HG03354 (cell line): Measurements from ENCODE around the gene LSS.

ENCODE experiments used
- ATAC-seq: cut with Tn5 transposase; IDR thresholded peaks from one replicate; pipeline ENCODE4 v1.9.1; 2021; ENCODE audit warnings: mild to moderate bottlenecking; ENCODE audit not compliant: unreplicated experiment, poor library complexity, severe bottlenecking

LSS gene

DNA sequence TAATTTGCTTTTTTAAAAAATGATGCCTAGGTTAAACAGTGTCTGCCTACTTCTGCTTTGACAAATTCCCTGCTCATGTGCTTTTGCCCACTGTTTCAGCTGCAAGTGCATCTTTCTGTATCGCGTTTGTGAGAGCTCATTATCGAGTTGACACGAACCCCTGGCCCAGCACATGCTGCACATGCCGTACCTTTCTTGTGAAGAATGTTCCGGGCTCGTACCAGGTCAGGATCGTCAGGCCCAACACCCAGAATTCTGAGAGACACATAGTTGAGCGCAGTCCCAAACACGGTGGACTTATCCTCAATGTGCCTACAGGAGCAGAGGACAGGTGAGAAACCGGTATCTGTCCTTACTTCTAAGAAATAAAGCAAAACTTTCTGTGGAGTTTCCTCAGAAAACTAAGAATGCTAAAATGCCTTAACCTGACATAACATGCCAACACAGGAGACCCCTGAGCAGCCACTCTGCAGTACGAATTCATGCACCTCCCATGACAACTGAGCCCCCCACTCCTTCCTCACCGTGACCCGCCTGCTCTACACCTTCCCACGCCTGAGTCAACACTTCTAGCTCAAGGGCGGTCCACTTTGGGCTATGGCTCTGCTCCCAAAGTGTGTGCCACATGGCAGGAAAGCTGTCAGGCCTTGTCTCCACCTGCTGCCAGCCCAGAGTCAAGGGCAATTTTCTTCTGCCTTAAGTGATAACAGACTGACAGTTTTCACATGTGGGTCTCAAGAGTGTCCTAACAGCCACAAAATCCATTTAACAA lies 6.7 kb downstream of the LSS start:
- no peak for ATAC-seq

GRCh38 chr21:46220847-46221246 lies 7.7 kb downstream of the LSS start:
- ATAC-seq = no peak

- ATAC-seq = no peak
Measured at GRCh38 chr21:46220275-46220810, 8.2 kb downstream of the LSS start.

- ATAC-seq = no peak
Measured at GRCh38 chr21:46219591-46220239, 8.9 kb downstream of the LSS start.

DNA sequence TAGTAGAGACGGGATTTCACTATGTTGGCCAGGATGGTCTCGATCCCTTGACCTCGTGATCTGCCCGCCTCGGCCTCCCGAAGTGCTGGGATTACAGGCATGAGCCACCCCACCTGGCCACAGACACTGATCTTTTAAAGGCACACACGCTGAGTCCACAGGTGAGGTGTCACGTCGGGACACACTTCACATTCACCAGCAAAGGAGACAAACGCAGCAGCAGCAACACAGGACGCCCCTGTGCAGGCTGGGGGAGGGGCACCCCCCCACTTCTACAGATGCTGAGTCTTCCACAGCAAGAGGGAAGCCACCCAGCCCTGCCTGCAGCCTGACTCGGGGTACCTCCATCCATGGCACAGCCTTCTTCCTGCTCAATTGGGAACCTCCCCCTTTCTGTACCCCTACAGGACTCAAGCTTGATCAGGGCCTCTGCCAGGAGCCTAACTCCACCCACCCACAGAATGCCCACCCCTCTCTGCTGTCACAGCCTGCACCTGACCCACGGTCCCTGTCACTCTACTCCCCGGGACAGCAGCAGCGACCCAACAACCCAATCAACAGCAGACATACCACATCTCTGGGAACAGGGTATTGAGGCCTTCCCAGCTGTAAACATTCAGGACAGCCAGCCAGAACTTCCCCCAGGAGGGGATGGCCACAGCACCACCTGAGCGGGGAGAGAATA lies 9.5 kb downstream of the LSS start:
- ATAC-seq = no peak

DNA sequence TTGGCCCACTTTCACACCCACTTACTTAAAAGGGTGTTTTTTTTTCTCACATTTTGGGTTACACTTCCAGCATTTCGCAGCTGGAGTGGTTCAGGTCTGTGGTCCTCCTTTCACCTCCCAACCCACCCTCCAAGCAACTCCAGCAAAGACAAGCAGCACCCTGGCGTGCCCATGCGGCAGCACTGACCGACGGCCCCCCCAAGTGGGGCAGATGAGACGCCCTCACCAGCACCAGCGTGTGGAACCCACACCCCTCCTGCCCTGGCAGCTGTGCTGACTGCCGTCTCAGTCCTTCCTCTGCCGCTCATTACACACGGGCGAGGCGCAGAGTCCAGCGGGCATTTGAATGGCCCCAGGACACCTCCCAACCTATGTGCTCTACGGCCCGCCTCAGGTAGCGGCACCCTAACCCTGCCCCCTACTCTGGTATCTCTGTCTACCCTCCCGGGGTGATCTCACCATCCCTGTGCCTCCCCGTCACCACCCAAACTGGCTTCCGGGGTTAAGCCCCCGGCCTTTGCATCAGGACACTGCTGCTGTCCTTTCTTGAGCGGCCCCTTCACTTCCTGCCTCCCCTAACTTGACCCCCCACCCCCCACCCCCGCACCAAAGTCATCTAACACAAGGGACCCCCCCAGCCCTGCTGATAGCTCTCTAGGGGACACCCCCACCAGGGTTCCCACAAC lies 10.9 kb downstream of the LSS start:
- no peak for ATAC-seq

- no peak for ATAC-seq
Measured at GRCh38 chr21:46216132-46216747, 12.3 kb downstream of the LSS start.

- ATAC-seq = no peak
Measured at GRCh38 chr21:46215436-46216131, 13.0 kb downstream of the LSS start.

DNA sequence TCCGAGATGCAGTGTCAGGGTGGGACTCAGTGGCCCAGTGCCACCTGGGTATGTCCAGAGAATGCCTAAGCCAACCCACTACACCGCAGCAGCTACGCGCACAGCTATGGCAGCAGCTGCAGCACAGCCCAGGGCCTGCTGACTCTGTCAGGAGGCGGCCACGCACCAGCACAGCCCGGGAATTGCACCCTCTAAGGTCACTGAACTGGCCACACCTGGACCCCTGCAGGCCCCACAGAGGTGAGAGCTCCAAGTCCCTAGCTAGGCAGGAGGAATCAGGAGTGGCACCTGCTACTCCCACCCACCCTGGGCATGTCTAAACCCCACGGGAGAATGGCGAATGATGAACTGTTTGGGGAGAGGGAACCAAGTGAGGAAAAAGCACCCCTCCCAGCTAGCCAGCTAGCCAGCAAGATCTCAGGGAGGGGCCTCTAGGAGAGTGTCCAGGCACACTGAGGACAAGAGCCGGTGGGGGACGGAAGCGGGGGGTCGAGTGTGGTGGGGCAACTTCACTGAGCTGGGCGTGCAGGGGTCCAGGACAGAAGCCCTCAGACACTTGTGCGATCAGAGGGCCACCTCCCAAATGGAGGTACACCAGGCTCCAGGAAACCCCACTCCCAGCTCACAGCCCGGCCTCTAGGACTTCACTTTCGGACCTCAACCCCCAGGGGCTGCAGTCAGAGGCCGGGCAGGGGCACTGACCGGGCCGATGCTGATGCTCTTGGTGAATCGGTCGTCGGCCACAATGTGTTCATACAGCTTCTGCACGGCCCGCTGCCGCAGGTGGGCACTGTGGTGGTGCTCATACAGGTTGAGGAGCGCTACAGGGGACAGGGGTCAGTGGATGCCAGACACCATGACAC lies 13.9 kb downstream of the LSS start:
- ATAC-seq = no peak

DNA sequence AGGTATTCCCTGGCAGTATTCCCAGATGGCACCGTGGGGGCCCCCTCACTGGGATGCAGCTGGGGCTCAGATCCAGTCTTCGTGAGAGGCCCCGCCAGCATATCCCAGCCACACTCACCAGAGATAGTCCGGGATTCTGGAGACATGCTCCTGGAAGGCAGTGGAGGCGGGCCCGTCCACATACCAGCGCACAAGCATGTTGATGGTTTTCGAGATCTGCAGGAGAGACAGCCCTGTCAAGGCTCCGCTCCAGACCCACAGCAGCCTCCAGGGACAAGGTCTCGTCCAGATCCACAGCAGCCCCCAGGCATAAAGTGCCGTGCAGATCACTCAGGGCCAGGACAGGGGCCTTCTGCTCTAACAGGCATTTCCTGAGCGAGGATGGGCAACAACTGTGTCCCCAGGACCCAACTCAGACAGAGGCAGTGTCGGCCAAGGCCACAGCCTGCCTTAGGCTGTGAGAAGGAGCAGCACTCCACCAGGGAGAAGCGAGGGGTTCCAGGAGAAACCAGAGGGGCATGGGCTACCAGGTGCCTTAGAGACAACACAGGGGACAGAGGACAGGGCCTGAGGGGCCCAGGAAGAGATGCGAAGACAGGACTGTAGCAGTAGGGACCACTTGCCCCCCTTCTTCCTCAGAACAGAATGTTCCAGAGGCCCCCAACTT lies 14.8 kb downstream of the LSS start:
- ATAC-seq = no peak

- ATAC-seq = no peak
Measured at GRCh38 chr21:46212721-46213484, 15.7 kb downstream of the LSS start.

GRCh38 chr21:46211786-46212720 lies 16.5 kb downstream of the LSS start:
- no peak for ATAC-seq

- ATAC-seq = no peak
Measured at GRCh38 chr21:46211376-46211775, 17.2 kb downstream of the LSS start.

- no peak for ATAC-seq
Measured at GRCh38 chr21:46210378-46211136, 18.0 kb downstream of the LSS start.
